HepG2 (cell line): ENCODE results near the gene TACC2. TPM values are rescaled to one million over a fixed set of nuclear protein-coding genes. Genes with fewer than 3 reads are reported as not detected.

Experiments used
- ATAC-seq: fragments of 200-7000 bp; cut with Tn5 transposase; 3 replicates; pipeline ENCODE4 v1.9.1; 2020; ENCODE audit warnings: mild to moderate bottlenecking, moderate library complexity
- BruUV-seq: library from RNA; stranded (reverse); fragments of 400-500 nt; replicated peaks from 2 replicates; lab custom pipeline; 2021; lab: Mats Ljungman, UMichigan
- CTCF ChIA-PET: fragments of 300-600 bp; formaldehyde crosslinking; extraction: SDS; loops from one replicate; lab custom pipeline; 2021; ENCODE audit warnings: low total read pairs, inconsistent platforms, low intra/inter-chr PET ratio; lab: Yijun Ruan, JAX
- POLR2A ChIA-PET: fragments of 350-600 bp; sonication (Branson Sonifier 250); formaldehyde crosslinking; loops from one replicate; lab custom pipeline; 2020; ENCODE audit warnings: antibody characterized with exemption, inconsistent platforms; lab: Yijun Ruan, JAX
- DNase-seq: peaks from one replicate; pipeline ENCODE4 v3.0.0-alpha.2; 2015; ENCODE audit warnings: low spot score
- FAIRE-seq: peaks from 3 replicates; lab custom pipeline; 2011; peaks lifted over from hg19 to GRCh38; lab: Jason Lieb, UNC
- H2AFZ ChIP-seq: one replicate; pipeline ENCODE4 v1.6.1; 2011; ENCODE audit warnings: low read length, inconsistent platforms
- H3K27ac ChIP-seq: fragments of 300-600 bp; 3 replicates; pipeline ENCODE4 v1.8.0; 2011; ENCODE audit warnings: mixed run types, mild to moderate bottlenecking, mixed read lengths, low read length, inconsistent platforms; ENCODE audit not compliant: insufficient read depth; ENCODE audit errors: extremely low read length
- H3K27me3 ChIP-seq, 2 experiments: fragments of 200-600 bp in 1 of 2; 2 replicates in 1 of 2; 3 replicates in 1 of 2; pipeline versions ENCODE4 v1.6.0 to v1.8.0; 2011; ENCODE audit warnings: low read length in 2 of 2, mild to moderate bottlenecking in 2 of 2, moderate library complexity in 2 of 2, inconsistent platforms in 1 of 2; ENCODE audit not compliant: insufficient read depth in 2 of 2, control insufficient read depth in 1 of 2
- H3K36me3 ChIP-seq, 2 experiments: fragments of 200-600 bp in 1 of 2; replicated peaks in 1 of 2; 2 replicates in 1 of 2; 3 replicates in 1 of 2; pipeline versions ENCODE4 v1.5.1 to v1.8.0; 2011; ENCODE audit warnings: low read length in 2 of 2, inconsistent platforms in 1 of 2; ENCODE audit not compliant: insufficient read depth in 2 of 2, control insufficient read depth in 1 of 2
- H3K4me1 ChIP-seq: 2 replicates; pipeline ENCODE4 v1.5.1; 2012; ENCODE audit warnings: low read length, inconsistent platforms; ENCODE audit not compliant: insufficient read depth
- H3K4me2 ChIP-seq: 2 replicates; pipeline ENCODE4 v1.6.0; 2011; ENCODE audit warnings: low read depth, low read length, inconsistent platforms
- H3K4me3 ChIP-seq, 3 experiments: fragments of 200-600 bp in 1 of 3; sonication (generic), shearing (Covaris generic) in 1 of 3; replicated peaks in 1 of 3; 2 replicates each; pipeline ENCODE4 v1.5.1; 2011 to 2016; ENCODE audit warnings: low read length in 3 of 3, inconsistent platforms in 2 of 3, low read depth in 2 of 3, mild to moderate bottlenecking in 2 of 3, control low read depth in 1 of 3, mixed read lengths in 1 of 3; ENCODE audit not compliant: insufficient read depth in 1 of 3
- H3K79me2 ChIP-seq: one replicate; pipeline ENCODE4 v1.6.1; 2011; ENCODE audit warnings: low read length, inconsistent platforms; ENCODE audit not compliant: insufficient read depth
- H3K9ac ChIP-seq: 2 replicates; pipeline ENCODE4 v1.6.0; 2011; ENCODE audit warnings: mild to moderate bottlenecking, low read depth, low read length, inconsistent platforms; ENCODE audit not compliant: insufficient read depth
- H3K9me3 ChIP-seq: 2 replicates; pipeline ENCODE4 v1.5.1; 2012; ENCODE audit warnings: mild to moderate bottlenecking, low read length
- H4K20me1 ChIP-seq: 2 replicates; pipeline ENCODE4 v1.6.0; 2011; ENCODE audit warnings: inconsistent platforms, mild to moderate bottlenecking, low read length, moderate library complexity; ENCODE audit not compliant: insufficient read depth
- BATF2 ChIP-seq: sonication (generic); formaldehyde crosslinking; IDR thresholded peaks from 2 replicates; pipeline ENCODE4 v1.8.0; 2022; ENCODE audit warnings: mild to moderate bottlenecking, missing genetic modification reagents, moderate library complexity
- MATR3 ChIP-seq: sonication (generic); formaldehyde crosslinking; IDR thresholded peaks from 2 replicates; pipeline ENCODE4 v1.4.0; 2020; ENCODE audit warnings: missing genetic modification reagents
- SRF ChIP-seq: IDR thresholded peaks from 2 replicates; pipeline ENCODE4 v1.6.1; 2011; ENCODE audit warnings: mild to moderate bottlenecking, low read depth, low read length, moderate library complexity
- STAG1 ChIP-seq: sonication (generic); formaldehyde crosslinking; IDR thresholded peaks from 2 replicates; pipeline ENCODE4 v1.4.0; 2020; ENCODE audit warnings: missing genetic modification reagents
- ZFP90 ChIP-seq: sonication (generic); formaldehyde crosslinking; IDR thresholded peaks from 2 replicates; pipeline ENCODE4 v1.8.0; 2022; ENCODE audit warnings: missing genetic modification reagents, mild to moderate bottlenecking, inconsistent platforms, borderline replicate concordance
- ZKSCAN5 ChIP-seq: sonication (generic); formaldehyde crosslinking; IDR thresholded peaks from 2 replicates; pipeline ENCODE4 v1.5.1; 2020; ENCODE audit warnings: mild to moderate bottlenecking, missing genetic modification reagents
- ZNF276 ChIP-seq: sonication (generic); formaldehyde crosslinking; IDR thresholded peaks from 2 replicates; pipeline ENCODE4 v1.4.0; 2020; ENCODE audit warnings: mild to moderate bottlenecking, low read depth, missing genetic modification reagents
- ZNF343 ChIP-seq: sonication (generic); formaldehyde crosslinking; IDR thresholded peaks from 2 replicates; pipeline ENCODE4 v1.4.0; 2020; ENCODE audit warnings: mild to moderate bottlenecking, missing genetic modification reagents
- ZNF382 ChIP-seq: sonication (generic); formaldehyde crosslinking; IDR thresholded peaks from 2 replicates; pipeline ENCODE4 v1.5.0; 2020; ENCODE audit warnings: missing genetic modification reagents, mild to moderate bottlenecking, borderline replicate concordance
- ZNF776 ChIP-seq: sonication (generic); formaldehyde crosslinking; IDR thresholded peaks from 2 replicates; pipeline ENCODE4 v1.4.0; 2020; ENCODE audit warnings: mild to moderate bottlenecking, missing genetic modification reagents
- ZNF816 ChIP-seq: sonication (generic); formaldehyde crosslinking; IDR thresholded peaks from 2 replicates; pipeline ENCODE4 v1.8.0; 2022; ENCODE audit warnings: missing genetic modification reagents, mild to moderate bottlenecking, borderline replicate concordance
- ZSCAN12 ChIP-seq: sonication (generic); formaldehyde crosslinking; IDR thresholded peaks from 2 replicates; pipeline ENCODE4 v1.9.0; 2021; ENCODE audit warnings: mild to moderate bottlenecking, missing genetic modification reagents
- ZSCAN9 ChIP-seq: IDR thresholded peaks from 2 replicates; pipeline ENCODE4 v1.6.1; 2016; ENCODE audit warnings: borderline replicate concordance
- WGBS: methylation state at CpG from one replicate; pipeline ENCODE4 v1.1.6; 2017; ENCODE audit warnings: low lambda C conversion rate; 5-methylcytosine and 5-hydroxymethylcytosine counted together
- in situ Hi-C: cut with HindIII; loops from 2 replicates; pipeline ENCODE4 v1.10.0; 2017; ENCODE audit warnings: low pct_unique_long_range_greater_than_20kb; ENCODE audit not compliant: extremely low pct_ligation_motif_present
- intact Hi-C: fragments of 100-400 bp; cut with micrococcal nuclease; formaldehyde crosslinking; loops from one replicate; pipeline ENCODE4 v1.10.0; 2022; ENCODE audit not compliant: unreplicated experiment
- polyA plus RNA-seq, 8 experiments: library from polyadenylated mRNA; depleted of rRNA in 3 of 8; stranded (reverse) in 7 of 8; unstranded in 1 of 8; fragments of >200 nt; fragmentation: Illumina TruSeq in 4 of 8; extraction: Trizol in 4 of 8; gene quantifications; 2 replicates each; pipeline versions ENCODE4 v1.2.1 to v1.2.3, GENCODE V29; 2011 to 2016; ENCODE audit warnings: low read depth in 4 of 8, missing spikeins in 1 of 8, mixed read lengths in 1 of 8; ENCODE audit not compliant: insufficient read depth in 1 of 8
- total RNA-seq, 5 experiments: library from RNA; depleted of rRNA; stranded (reverse); fragments of >200 nt; fragmentation: Illumina TruSeq; extraction: Trizol; gene quantifications; 2 replicates each; pipeline ENCODE4 v1.2.3, GENCODE V29; 2016; ENCODE audit warnings: low read depth in 1 of 5
- TF ChIP-seq, protein P1 (sequence below): sonication (generic); formaldehyde crosslinking; IDR thresholded peaks from 2 replicates; pipeline ENCODE4 v1.4.0; 2020; ENCODE audit warnings: missing genetic modification reagents, mild to moderate bottlenecking, borderline replicate concordance
- TF ChIP-seq, protein P2 (sequence below): IDR thresholded peaks from 2 replicates; pipeline ENCODE4 v1.6.1; 2018; ENCODE audit warnings: missing genetic modification reagents, mild to moderate bottlenecking, missing compliant biosample characterization
- TF ChIP-seq, protein P3 (sequence below): sonication (generic); formaldehyde crosslinking; conservative IDR thresholded peaks from 2 replicates; pipeline ENCODE4 v1.8.0; 2022; ENCODE audit warnings: low read depth, missing genetic modification reagents

Gene TACC2
- total and polyA plus RNA-seq, 2 of the 13 experiments (the other 11 are each of a cell fraction or from before 2014, with no cell fraction given), result 11.8 to 16.0 TPM

DNA sequence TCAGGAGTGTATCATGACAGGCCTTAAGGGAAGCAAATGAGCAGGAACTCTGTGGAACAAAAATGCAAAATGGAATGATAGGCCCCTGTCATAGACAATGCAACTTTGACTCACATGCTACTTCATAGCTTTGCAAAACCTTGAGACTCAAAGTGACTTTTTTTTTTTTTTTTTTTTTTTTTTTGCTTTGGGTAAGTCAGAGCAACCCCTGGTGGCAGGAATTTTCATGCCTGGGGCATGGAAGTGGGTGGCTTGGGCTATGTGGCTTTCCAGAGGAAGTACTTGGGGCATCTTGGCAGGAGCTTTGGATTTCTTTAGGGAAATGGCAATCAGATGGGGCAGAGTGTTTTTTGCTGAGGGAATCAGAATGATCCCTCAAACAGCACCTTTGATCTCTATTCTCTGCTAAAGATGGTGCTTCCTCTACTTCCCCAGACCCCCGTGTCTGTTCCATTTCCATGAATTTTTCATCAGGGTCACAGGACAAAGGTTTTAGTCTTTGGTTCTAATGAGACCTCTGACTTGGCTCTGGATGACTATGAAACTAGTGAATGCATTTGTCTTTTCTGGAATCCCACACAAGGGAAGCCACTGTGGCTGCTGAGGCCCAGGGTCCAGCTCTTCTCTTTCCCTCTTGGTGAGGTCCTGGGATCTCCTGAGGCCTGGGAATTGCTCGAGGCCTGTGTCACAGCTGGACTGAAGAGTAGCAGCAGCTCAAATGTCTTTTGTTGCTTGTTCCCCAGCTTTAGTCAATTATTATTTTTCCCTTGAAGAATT is 62.8 kb downstream of the TACC2 start:
- H3K27me3 ChIP-seq, result no peaks in the 10 kb centered on the region
- H3K4me2 ChIP-seq, result no peak overlapping the region
- H3K4me1 ChIP-seq, result peaks cover 73% of the 10 kb centered on the region
- H2AFZ ChIP-seq, result no peak overlapping the region
- no peaks in the 10 kb centered on the region for H3K9me3 ChIP-seq
- peak; percentile 34 for ATAC-seq
- H3K79me2 ChIP-seq, result peaks cover 2% of the 10 kb centered on the region
- no TSS peak for BruUV-seq
- peak; percentile 70 for DNase-seq
- no peak overlapping the region for H3K27ac ChIP-seq
- no peak overlapping the region for H3K4me3 ChIP-seq
- WGBS, result 59% methylated on average over 2 of the region's 2 CpGs
- ChIA-PET CTCF (interaction anchor here (0.6 to 1.6 kb wide), 2 partner anchors 38 to 62 kb away, joined by 3 to 6 read pairs; no protein-coding TSS in a partner anchor), POLR2A (interaction anchor here (1.3 kb wide), 1 partner anchor 61 kb away, joined by 8 read pairs; no protein-coding TSS in a partner anchor)
- no peak overlapping the region for H3K9ac ChIP-seq
- peaks cover 2 to 14% of the 10 kb centered on the region in 2 experiments; a peak in 3 of 5 replicates for H3K36me3 ChIP-seq
- intact Hi-C loops, result loop anchor here (5.0 kb wide), 1 partner anchor 124 kb away; the partner anchor contains the start of gene ATE1
- in situ Hi-C loops, result loop anchor here (5.0 kb wide), 1 partner anchor 61 kb away; no protein-coding TSS in a partner anchor
- FAIRE-seq, result peak; percentile 49
- H4K20me1 ChIP-seq, result no peaks in the 10 kb centered on the region
- TF ChIP-seq, protein P1, sequence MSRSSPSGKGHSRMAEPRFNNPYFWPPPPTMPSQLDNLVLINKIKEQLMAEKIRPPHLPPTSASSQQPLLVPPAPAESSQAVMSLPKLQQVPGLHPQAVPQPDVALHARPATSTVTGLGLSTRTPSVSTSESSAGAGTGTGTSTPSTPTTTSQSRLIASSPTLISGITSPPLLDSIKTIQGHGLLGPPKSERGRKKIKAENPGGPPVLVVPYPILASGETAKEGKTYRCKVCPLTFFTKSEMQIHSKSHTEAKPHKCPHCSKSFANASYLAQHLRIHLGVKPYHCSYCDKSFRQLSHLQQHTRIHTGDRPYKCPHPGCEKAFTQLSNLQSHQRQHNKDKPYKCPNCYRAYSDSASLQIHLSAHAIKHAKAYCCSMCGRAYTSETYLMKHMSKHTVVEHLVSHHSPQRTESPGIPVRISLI (CRISPR knock-in tag), result peak; percentile 95
- TF ChIP-seq BATF2 (CRISPR knock-in tag), result no peak
- TF ChIP-seq ZNF343, result no peak
- no peak for TF ChIP-seq ZFP90 (CRISPR knock-in tag)
- peak; percentile 55 for TF ChIP-seq STAG1 (CRISPR knock-in tag)
- no peak for TF ChIP-seq SRF
- TF ChIP-seq ZKSCAN5 (CRISPR knock-in tag), result no peak
- no peak for TF ChIP-seq ZNF276
- TF ChIP-seq, protein P2, sequence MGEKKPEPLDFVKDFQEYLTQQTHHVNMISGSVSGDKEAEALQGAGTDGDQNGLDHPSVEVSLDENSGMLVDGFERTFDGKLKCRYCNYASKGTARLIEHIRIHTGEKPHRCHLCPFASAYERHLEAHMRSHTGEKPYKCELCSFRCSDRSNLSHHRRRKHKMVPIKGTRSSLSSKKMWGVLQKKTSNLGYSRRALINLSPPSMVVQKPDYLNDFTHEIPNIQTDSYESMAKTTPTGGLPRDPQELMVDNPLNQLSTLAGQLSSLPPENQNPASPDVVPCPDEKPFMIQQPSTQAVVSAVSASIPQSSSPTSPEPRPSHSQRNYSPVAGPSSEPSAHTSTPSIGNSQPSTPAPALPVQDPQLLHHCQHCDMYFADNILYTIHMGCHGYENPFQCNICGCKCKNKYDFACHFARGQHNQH, result no peak
- TF ChIP-seq, protein P3, sequence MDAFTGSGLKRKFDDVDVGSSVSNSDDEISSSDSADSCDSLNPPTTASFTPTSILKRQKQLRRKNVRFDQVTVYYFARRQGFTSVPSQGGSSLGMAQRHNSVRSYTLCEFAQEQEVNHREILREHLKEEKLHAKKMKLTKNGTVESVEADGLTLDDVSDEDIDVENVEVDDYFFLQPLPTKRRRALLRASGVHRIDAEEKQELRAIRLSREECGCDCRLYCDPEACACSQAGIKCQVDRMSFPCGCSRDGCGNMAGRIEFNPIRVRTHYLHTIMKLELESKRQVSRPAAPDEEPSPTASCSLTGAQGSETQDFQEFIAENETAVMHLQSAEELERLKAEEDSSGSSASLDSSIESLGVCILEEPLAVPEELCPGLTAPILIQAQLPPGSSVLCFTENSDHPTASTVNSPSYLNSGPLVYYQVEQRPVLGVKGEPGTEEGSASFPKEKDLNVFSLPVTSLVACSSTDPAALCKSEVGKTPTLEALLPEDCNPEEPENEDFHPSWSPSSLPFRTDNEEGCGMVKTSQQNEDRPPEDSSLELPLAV (CRISPR knock-in tag), result no peak
- TF ChIP-seq ZNF776, result no peak
- no peak for TF ChIP-seq ZNF816 (CRISPR knock-in tag)
- no peak for TF ChIP-seq ZNF382
- no peak for TF ChIP-seq ZSCAN12 (CRISPR knock-in tag)
- no peak for TF ChIP-seq MATR3 (CRISPR knock-in tag)
- TF ChIP-seq ZSCAN9 (CRISPR knock-in tag), result no peak
